Measurements from ENCODE around the gene OSBPL3.

Gene OSBPL3

DNA sequence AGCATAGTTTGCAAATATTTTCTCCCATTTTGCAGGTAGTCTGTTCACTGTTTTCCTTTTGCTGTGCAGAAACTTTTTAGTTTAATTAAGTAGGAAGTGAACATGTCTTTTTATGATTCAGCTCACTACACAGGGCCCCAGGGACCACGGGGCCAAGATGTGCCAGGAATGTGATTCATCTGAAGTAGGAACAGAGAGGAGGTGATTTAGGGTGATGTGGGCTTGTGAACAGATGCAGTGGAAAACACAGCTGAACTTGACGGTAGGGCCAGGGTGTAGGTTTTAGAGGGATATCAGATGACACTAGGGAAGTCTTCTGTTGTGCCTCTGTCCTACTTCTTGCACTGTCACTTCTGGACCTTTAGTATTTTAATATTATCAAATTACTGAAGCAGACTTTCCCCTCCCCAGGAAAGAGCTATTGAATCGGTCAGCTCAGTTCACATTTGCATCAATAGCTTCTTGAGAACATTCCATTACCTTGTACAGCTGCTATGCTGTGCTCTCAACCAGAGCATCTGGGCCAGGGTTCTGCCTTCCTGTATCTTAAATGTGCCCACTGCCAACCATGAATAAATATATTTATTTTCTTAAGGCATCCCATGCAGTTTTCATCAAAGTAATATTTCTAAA is 96.9 kb downstream of the OSBPL3 start:
- TF ChIP-seq, protein P1, sequence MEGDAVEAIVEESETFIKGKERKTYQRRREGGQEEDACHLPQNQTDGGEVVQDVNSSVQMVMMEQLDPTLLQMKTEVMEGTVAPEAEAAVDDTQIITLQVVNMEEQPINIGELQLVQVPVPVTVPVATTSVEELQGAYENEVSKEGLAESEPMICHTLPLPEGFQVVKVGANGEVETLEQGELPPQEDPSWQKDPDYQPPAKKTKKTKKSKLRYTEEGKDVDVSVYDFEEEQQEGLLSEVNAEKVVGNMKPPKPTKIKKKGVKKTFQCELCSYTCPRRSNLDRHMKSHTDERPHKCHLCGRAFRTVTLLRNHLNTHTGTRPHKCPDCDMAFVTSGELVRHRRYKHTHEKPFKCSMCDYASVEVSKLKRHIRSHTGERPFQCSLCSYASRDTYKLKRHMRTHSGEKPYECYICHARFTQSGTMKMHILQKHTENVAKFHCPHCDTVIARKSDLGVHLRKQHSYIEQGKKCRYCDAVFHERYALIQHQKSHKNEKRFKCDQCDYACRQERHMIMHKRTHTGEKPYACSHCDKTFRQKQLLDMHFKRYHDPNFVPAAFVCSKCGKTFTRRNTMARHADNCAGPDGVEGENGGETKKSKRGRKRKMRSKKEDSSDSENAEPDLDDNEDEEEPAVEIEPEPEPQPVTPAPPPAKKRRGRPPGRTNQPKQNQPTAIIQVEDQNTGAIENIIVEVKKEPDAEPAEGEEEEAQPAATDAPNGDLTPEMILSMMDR (IDR thresholded peaks at IDR 0.05; ENCODE audit: control insufficient read depth, extremely low read depth, insufficient read depth) = no peak
- no peak for DNase-seq (ENCODE audit: low read depth)
- no peak overlapping the region for H3K4me3 ChIP-seq (ENCODE audit: low read depth, low read length)

- no peak overlapping the region for H3K4me3 ChIP-seq (ENCODE audit: low read depth, low read length)
- TF ChIP-seq, protein P1 (IDR thresholded peaks at IDR 0.05; ENCODE audit: control insufficient read depth, extremely low read depth, insufficient read depth) = no peak
- DNase-seq (ENCODE audit: low read depth) = no peak
These were observed 98.4 kb downstream of the OSBPL3 start for GRCh38 chr7:24881623-24882022.

DNA sequence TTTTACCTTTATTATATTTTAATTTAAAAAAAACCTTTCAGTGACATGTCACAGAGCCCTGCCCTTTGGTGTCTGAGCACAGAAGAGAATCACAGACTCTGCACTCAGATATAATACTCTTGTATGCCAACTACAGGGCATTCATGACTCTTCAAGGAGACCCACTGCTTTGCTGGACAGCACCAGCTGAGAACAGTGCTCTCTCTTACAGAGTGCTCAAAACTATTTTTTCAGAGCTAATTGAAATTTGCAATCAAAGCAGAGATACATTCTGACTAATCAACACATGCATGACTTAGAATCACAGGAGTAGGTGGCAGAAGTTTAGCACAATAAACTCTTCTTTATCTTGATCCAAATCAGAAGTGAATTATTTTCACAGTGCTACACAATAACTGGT is 99.1 kb downstream of the OSBPL3 start:
- no peak overlapping the region for H3K4me3 ChIP-seq (ENCODE audit: low read depth, low read length)
- DNase-seq (ENCODE audit: low read depth) = no peak
- TF ChIP-seq, protein P1 (IDR thresholded peaks at IDR 0.05; ENCODE audit: control insufficient read depth, extremely low read depth, insufficient read depth) = no peak

GRCh38 chr7:24879291-24879690 is 100.7 kb downstream of the OSBPL3 start:
- no peak for DNase-seq (ENCODE audit: low read depth)
- no peak overlapping the region for H3K4me3 ChIP-seq (ENCODE audit: low read depth, low read length)
- TF ChIP-seq, protein P1 (IDR thresholded peaks at IDR 0.05; ENCODE audit: control insufficient read depth, extremely low read depth, insufficient read depth) = no peak

- no peak overlapping the region for H3K4me3 ChIP-seq (ENCODE audit: low read depth, low read length)
- TF ChIP-seq, protein P1 (IDR thresholded peaks at IDR 0.05; ENCODE audit: control insufficient read depth, extremely low read depth, insufficient read depth) = no peak
- DNase-seq (ENCODE audit: low read depth) = no peak
These were observed 102.1 kb downstream of the OSBPL3 start for GRCh38 chr7:24877790-24878311.

GRCh38 chr7:24874791-24875190 is 105.2 kb downstream of the OSBPL3 start:
- DNase-seq (ENCODE audit: low read depth) = no peak
- no peak overlapping the region for H3K4me3 ChIP-seq (ENCODE audit: low read depth, low read length)
- TF ChIP-seq, protein P1 (IDR thresholded peaks at IDR 0.05; ENCODE audit: control insufficient read depth, extremely low read depth, insufficient read depth) = no peak

- H3K4me3 ChIP-seq (ENCODE audit: low read depth, low read length) = no peak overlapping the region
- TF ChIP-seq, protein P1 (IDR thresholded peaks at IDR 0.05; ENCODE audit: control insufficient read depth, extremely low read depth, insufficient read depth) = no peak
- DNase-seq (ENCODE audit: low read depth) = no peak
These were observed 106.0 kb downstream of the OSBPL3 start for GRCh38 chr7:24873944-24874343.
